ENCODE measurements around the gene DLAT. TPM values are rescaled to one million over a fixed set of nuclear protein-coding genes. Genes with fewer than 3 reads are reported as not detected.
"Not testable (repeated sequence)": the region's sequence is repeated elsewhere in the genome, so short reads cannot be mapped to it uniquely, and the experiment has no call there.

DLAT gene
- total RNA-seq, 1 donor from 2014 or later: 36.7 TPM

GRCh38 chr11:111996669-111997068, 28.5 kb upstream of the DLAT start:
- not testable (repeated sequence) for H3K9me3 Mint-ChIP-seq (ENCODE audit: low read depth); H3K27ac Mint-ChIP-seq; H3K4me1 Mint-ChIP-seq (ENCODE audit: low read depth); DNase-seq (ENCODE audit: low spot score, unreplicated experiment); H3K4me3 Mint-ChIP-seq (ENCODE audit: low read depth); H3K27me3 Mint-ChIP-seq
- TF ChIP-seq CTCF (IDR thresholded peaks at IDR 0.05; ENCODE audit: unreplicated experiment): peak; percentile 37
- peaks cover 32% of the 10 kb centered on the region for H3K36me3 Mint-ChIP-seq (ENCODE audit: insufficient read depth)

- H3K27ac Mint-ChIP-seq: no peak overlapping the region
- no peaks in the 10 kb centered on the region for H3K27me3 Mint-ChIP-seq
- peaks cover 4% of the 10 kb centered on the region for H3K4me1 Mint-ChIP-seq (ENCODE audit: low read depth)
- DNase-seq (ENCODE audit: low spot score, unreplicated experiment): no peak
- H3K36me3 Mint-ChIP-seq (ENCODE audit: insufficient read depth): peaks cover 44% of the 10 kb centered on the region
- no peaks in the 10 kb centered on the region for H3K9me3 Mint-ChIP-seq (ENCODE audit: low read depth)
- no peak for TF ChIP-seq CTCF (IDR thresholded peaks at IDR 0.05; ENCODE audit: unreplicated experiment)
- H3K4me3 Mint-ChIP-seq (ENCODE audit: low read depth): no peak overlapping the region
Observed at GRCh38 chr11:111999111-111999510, 26.1 kb upstream of the DLAT start.

- TF ChIP-seq CTCF (IDR thresholded peaks at IDR 0.05; ENCODE audit: unreplicated experiment): no peak
- Mint-ChIP-seq H3K4me1 (ENCODE audit: low read depth) (peaks cover 4% of the 10 kb centered on the region), H3K9me3 (ENCODE audit: low read depth) (peaks cover 7% of the 10 kb centered on the region), H3K27me3 (no peaks in the 10 kb centered on the region), H3K36me3 (ENCODE audit: insufficient read depth) (peaks cover 55% of the 10 kb centered on the region), H3K27ac (no peak overlapping the region), H3K4me3 (ENCODE audit: low read depth) (no peak overlapping the region)
- DNase-seq (ENCODE audit: low spot score, unreplicated experiment): no peak
Observed at GRCh38 chr11:112000703-112001102, 24.5 kb upstream of the DLAT start.

- peaks cover 19% of the 10 kb centered on the region for H3K9me3 Mint-ChIP-seq (ENCODE audit: low read depth)
- no peak for TF ChIP-seq CTCF (IDR thresholded peaks at IDR 0.05; ENCODE audit: unreplicated experiment)
Observed at GRCh38 chr11:112002491-112003216, 22.6 kb upstream of the DLAT start.

GRCh38 chr11:112004389-112004788, 20.8 kb upstream of the DLAT start:
- no peaks in the 10 kb centered on the region for H3K27me3 Mint-ChIP-seq
- H3K4me3 Mint-ChIP-seq (ENCODE audit: low read depth): no peak overlapping the region
- no peaks in the 10 kb centered on the region for H3K4me1 Mint-ChIP-seq (ENCODE audit: low read depth)
- peaks cover 32% of the 10 kb centered on the region for H3K9me3 Mint-ChIP-seq (ENCODE audit: low read depth)
- no peak for DNase-seq (ENCODE audit: low spot score, unreplicated experiment)
- H3K27ac Mint-ChIP-seq: no peak overlapping the region
- peak; percentile 39 for TF ChIP-seq CTCF (IDR thresholded peaks at IDR 0.05; ENCODE audit: unreplicated experiment)
- H3K36me3 Mint-ChIP-seq (ENCODE audit: insufficient read depth): peaks cover 73% of the 10 kb centered on the region

More at GRCh38 chr11:112002491-112003216, 22.6 kb upstream of the DLAT start:
- H3K4me3 Mint-ChIP-seq (ENCODE audit: low read depth): no peak overlapping the region
- H3K27ac Mint-ChIP-seq: no peak overlapping the region
- no peaks in the 10 kb centered on the region for H3K27me3 Mint-ChIP-seq
- peaks cover 4% of the 10 kb centered on the region for H3K4me1 Mint-ChIP-seq (ENCODE audit: low read depth)
- no peak for DNase-seq (ENCODE audit: low spot score, unreplicated experiment)
- peaks cover 64% of the 10 kb centered on the region for H3K36me3 Mint-ChIP-seq (ENCODE audit: insufficient read depth)
